Measurements from ENCODE around the gene STAB2.

- no peak for TF ChIP-seq CTCF (IDR thresholded peaks at IDR 0.05)
- TF ChIP-seq POLR2A (IDR thresholded peaks at IDR 0.05): no peak
Observed at GRCh38 chr12:103620395-103620794, 33.3 kb downstream of the STAB2 start.

Measured in body of pancreas (tissue), 4 donors.